Measurements from ENCODE around the gene RGS4.

Gene RGS4

GRCh38 chr1:163069142-163069541 is at the start of gene RGS4:
Gene RGS4 (plus strand): TSS chr1:163069361. CDS start chr1:163069485, 124 bp downstream.
- DNase-seq, result no peak

- no peak for DNase-seq
Measured at GRCh38 chr1:163022129-163022528, 47.0 kb upstream of the RGS4 start.

GRCh38 chr1:163027610-163028009 is 41.6 kb upstream of the RGS4 start:
- no peak for DNase-seq

- DNase-seq, result no peak
Measured at GRCh38 chr1:163029901-163030300, 39.3 kb upstream of the RGS4 start.

GRCh38 chr1:163035446-163036249 is 33.5 kb upstream of the RGS4 start:
- no peak for DNase-seq

- DNase-seq, result no peak
Measured at GRCh38 chr1:163036671-163037070, 32.5 kb upstream of the RGS4 start.

- no peak for DNase-seq
Measured at GRCh38 chr1:163038928-163039706, 30.0 kb upstream of the RGS4 start.

- no peak for DNase-seq
Measured at GRCh38 chr1:163039707-163040093, 29.5 kb upstream of the RGS4 start.

- DNase-seq, result no peak
Measured at GRCh38 chr1:163046071-163046470, 23.1 kb upstream of the RGS4 start.

- no peak for DNase-seq
Measured at GRCh38 chr1:163047951-163048659, 21.1 kb upstream of the RGS4 start.

- DNase-seq, result no peak
Measured at GRCh38 chr1:163048869-163049268, 20.3 kb upstream of the RGS4 start.

GRCh38 chr1:163049296-163049695 is 19.9 kb upstream of the RGS4 start:
- no peak for DNase-seq

- no peak for DNase-seq
Measured at GRCh38 chr1:163050496-163050895, 18.7 kb upstream of the RGS4 start.

- DNase-seq, result no peak
Measured at GRCh38 chr1:163054181-163054591, 15.0 kb upstream of the RGS4 start.

- DNase-seq, result no peak
Measured at GRCh38 chr1:163055005-163055404, 14.2 kb upstream of the RGS4 start.

- DNase-seq, result no peak
Measured at GRCh38 chr1:163055531-163055930, 13.6 kb upstream of the RGS4 start.

- no peak for DNase-seq
Measured at GRCh38 chr1:163056831-163057230, 12.3 kb upstream of the RGS4 start.

GRCh38 chr1:163060343-163061007 is 8.7 kb upstream of the RGS4 start:
- DNase-seq, result no peak

GRCh38 chr1:163063143-163063542 is 6.0 kb upstream of the RGS4 start:
- no peak for DNase-seq

- no peak for DNase-seq
Measured at GRCh38 chr1:163063610-163064009, 5.6 kb upstream of the RGS4 start.

GRCh38 chr1:163066168-163066567 is 3.0 kb upstream of the RGS4 start:
- DNase-seq, result no peak

- DNase-seq, result no peak
Measured at GRCh38 chr1:163066686-163067085, 2.5 kb upstream of the RGS4 start.

- DNase-seq, result no peak
Measured at GRCh38 chr1:163068716-163069115, 445 bp upstream of the RGS4 start.

Data from DMS79 (cell line).